H1 (cell line): ENCODE measurements around the gene SPATA13. TPM values are rescaled to one million over a fixed set of nuclear protein-coding genes. Genes with fewer than 3 reads are reported as not detected.

Source experiments
- SIN3A ChIP-seq, 2 experiments: IDR thresholded peaks in 1 of 2; conservative IDR thresholded peaks in 1 of 2; 2 replicates each; pipeline ENCODE4 v1.6.1; 2011 to 2012; ENCODE audit warnings: low read length in 2 of 2, improper control_type of control experiment in 1 of 2, low read depth in 1 of 2, mild to moderate bottlenecking in 1 of 2
- TEAD4 ChIP-seq: IDR thresholded peaks from 2 replicates; pipeline ENCODE4 v1.6.1; 2012; ENCODE audit warnings: low read depth, low read length, inconsistent platforms, mixed read lengths
- polyA plus RNA-seq, 7 experiments: library from polyadenylated mRNA; depleted of rRNA in 3 of 7; stranded (reverse) in 5 of 7; unstranded in 2 of 7; fragments of >200 nt in 5 of 7; fragments of 200-250 nt in 2 of 7; gene quantifications; 1 replicate in 5 of 7; 2 replicates in 1 of 7; 4 replicates in 1 of 7; pipeline versions ENCODE4 v1.2.1 to v1.2.3, GENCODE V29; 2011 to 2013; ENCODE audit warnings: missing spikeins in 2 of 7, mixed read lengths in 2 of 7
- total RNA-seq: library from RNA; stranded (reverse); fragmentation: NEBNext Ultra II Directional; extraction: Animal tissue kit (Norgen Biotek cat#: 25700); gene quantifications from 2 replicates; pipeline ENCODE4 v1.2.1, GENCODE V29; 2021

Gene SPATA13
- total and polyA plus RNA-seq, 2 of the 8 experiments (the other 6 are each of a cell fraction or from before 2014, with no cell fraction given), result 12.6 to 30.9 TPM

DNA sequence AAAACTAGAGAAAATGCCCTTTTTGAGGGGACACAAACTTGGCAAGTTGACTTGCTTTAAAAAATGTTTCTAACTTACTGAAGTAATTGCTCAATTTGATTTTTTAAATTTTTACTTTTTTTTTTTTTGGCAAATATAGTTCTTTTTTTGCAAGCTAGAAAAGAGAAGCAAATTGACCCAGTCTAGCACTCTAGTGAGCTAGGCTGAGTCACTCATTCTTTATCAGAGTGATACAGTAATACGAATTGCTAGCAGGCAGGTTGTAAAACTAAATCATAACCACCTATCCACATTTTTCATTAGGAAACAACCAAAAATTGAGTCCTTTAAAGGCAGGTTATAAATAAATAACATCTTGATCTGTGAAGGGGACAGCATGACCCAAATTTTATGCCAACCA lies 97.0 kb downstream of the SPATA13 start (continued):
- TF ChIP-seq TEAD4 (no peak), SIN3A (conservative IDR thresholded peaks at IDR 0.05 in 1 of 2, IDR thresholded peaks at IDR 0.05 in 1 of 2; ENCODE audit: low read depth in 1 of 2, low read length in 2 of 2) (no peak)
- TF ChIP-seq, all 59 proteins: peak for 0
